Measurements from ENCODE around the gene RAMP3.
"Not testable (repeated sequence)": the region's sequence is repeated elsewhere in the genome, so short reads cannot be mapped to it uniquely, and the experiment has no call there.

RAMP3 gene, protein sequence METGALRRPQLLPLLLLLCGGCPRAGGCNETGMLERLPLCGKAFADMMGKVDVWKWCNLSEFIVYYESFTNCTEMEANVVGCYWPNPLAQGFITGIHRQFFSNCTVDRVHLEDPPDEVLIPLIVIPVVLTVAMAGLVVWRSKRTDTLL

DNA sequence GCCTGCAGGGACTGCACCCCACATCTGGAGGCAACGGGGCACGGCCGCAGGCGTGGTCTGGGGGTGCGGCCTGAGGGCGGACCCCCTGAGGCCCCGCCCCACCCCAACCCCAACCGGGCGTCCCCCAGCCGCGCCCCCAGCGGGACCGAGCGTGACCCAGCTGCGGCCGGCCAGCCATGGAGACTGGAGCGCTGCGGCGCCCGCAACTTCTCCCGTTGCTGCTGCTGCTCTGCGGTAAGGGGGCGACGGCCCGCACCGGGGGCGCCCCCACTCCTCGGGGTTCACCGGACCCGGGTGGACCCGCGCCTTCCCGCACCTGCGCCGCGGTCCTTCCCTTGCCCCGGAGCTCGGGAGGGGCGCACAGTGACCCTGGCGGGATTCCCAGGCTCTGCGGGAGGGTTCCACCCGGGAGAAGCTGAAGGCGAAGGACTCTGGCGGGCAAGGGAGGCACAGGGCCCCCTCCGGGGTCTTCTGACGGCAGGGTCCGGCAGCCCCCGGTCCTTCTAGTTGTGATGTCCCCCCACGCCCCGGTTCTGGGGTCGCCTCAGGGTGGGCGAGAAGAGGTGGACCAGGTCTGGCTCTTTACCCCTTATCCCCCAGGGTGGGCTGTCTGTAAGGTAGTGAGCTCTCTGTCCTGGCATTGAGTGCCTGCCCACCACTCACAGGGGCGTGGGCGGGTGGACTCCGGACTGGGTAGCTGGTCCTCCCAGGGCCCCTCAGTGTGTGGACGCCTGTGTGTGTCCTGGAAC, at the start of gene RAMP3:
TSS of gene RAMP3 (plus strand) at position 139 of the 749 bp plus-strand sequence. CDS start at position 177, 38 bp downstream.
- Mint-ChIP-seq H3K27ac (peak within 1 kb of the TSS; percentile 23), H3K4me1 (ENCODE audit: low read depth) (peaks cover 4% of the 10 kb centered on the region), H3K27me3 (peaks cover 27% of the 10 kb centered on the region), H3K4me3 (no peak within 1 kb of the TSS), H3K36me3 (ENCODE audit: low read depth) (no peaks in the 10 kb centered on the region), H3K9me3 (no peaks in the 10 kb centered on the region)

- H3K36me3 Mint-ChIP-seq (ENCODE audit: low read depth), result peaks cover 63% of the 10 kb centered on the region
- peaks cover 56% of the 10 kb centered on the region for H3K4me1 Mint-ChIP-seq (ENCODE audit: low read depth)
- H3K9me3 Mint-ChIP-seq, result no peaks in the 10 kb centered on the region
- no peaks in the 10 kb centered on the region for H3K27me3 Mint-ChIP-seq
- H3K27ac Mint-ChIP-seq, result peak overlapping the region; percentile 84
- H3K4me3 Mint-ChIP-seq, result peak overlapping the region; percentile 81
These were observed 48.7 kb upstream of the RAMP3 start for GRCh38 chr7:45108863-45109262.

DNA sequence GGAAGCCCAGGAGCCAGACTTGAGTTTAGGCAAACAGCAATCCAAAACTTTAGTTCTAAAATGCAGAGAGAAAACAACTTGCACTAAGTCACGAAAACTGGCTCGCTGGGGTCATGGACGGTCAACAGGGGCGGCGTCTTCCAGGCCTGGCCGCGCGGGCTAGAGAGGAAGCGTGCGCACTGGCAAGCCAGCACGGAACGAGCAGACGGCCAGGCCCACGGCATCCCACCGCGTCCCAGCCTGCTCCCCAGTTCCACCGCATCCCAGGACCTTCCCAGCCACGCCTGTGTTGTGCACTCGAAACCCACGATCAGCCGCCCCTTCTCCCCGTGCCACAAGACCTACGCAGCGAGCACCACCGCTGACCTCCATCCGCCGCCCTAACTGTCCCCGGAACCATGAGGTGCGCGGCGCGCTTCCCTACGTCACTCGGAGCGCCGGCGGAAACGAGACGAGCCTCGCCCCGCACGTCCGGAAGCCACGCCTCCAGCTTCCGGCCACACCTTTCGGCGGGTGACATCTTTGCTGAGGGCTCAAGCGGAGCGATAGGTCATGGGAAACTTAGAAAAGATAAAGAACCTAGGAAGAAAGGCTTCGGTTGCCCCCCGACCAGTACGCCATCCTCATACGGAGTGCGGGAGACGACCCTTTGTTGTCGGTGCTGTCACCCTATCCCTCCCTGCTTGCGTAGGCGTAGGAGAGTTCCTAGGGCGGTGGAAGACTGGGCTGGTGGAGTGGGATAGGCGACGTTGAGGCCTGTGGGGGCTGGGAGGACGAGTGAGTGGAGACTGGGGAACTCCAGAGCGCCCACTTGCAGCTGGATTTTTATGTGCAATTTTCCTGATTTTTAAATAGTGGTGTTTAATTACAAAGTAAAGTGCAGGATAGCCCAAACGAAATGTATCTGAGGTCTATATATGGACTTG, 46.0 kb upstream of the RAMP3 start, which contains the start of gene TBRG4:
TSS of gene TBRG4 (minus strand) at position 400 of the 926 bp plus-strand sequence. CDS start 2,460 bp downstream, outside the sequence.
- Mint-ChIP-seq H3K4me3 (peak within 1 kb of the TSS; percentile 96), H3K4me1 (ENCODE audit: low read depth) (peaks cover 46% of the 10 kb centered on the region), H3K36me3 (ENCODE audit: low read depth) (peaks cover 43% of the 10 kb centered on the region), H3K27me3 (no peaks in the 10 kb centered on the region), H3K27ac (peak within 1 kb of the TSS; percentile 98), H3K9me3 (no peaks in the 10 kb centered on the region)

DNA sequence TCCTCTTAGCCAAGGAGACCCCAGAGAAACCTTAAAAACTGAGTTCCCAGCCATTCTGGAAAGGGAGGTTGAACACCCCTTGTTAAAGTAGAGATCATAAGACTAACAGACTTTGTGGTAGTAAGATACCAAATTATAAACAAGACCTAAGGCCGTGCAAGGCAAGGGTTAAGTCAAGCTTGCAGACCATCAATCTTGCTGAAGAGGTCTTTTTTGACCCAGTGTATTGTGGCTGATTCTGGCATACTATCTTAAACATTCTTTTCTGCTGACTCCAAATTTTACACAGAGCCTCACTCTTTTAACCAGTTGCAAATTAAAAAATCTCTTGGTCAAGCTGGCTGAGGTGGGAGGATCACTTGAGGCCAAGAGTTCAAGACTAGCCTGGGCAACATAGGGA, 44.9 kb upstream of the RAMP3 start:
- Mint-ChIP-seq H3K4me3 (peak overlapping the region; percentile 96), H3K27me3 (no peaks in the 10 kb centered on the region), H3K36me3 (ENCODE audit: low read depth) (peaks cover 35% of the 10 kb centered on the region), H3K27ac (peak overlapping the region; percentile 98), H3K4me1 (ENCODE audit: low read depth) (peaks cover 38% of the 10 kb centered on the region), H3K9me3 (no peaks in the 10 kb centered on the region)

- Mint-ChIP-seq H3K4me1 (ENCODE audit: low read depth) (peaks cover 23% of the 10 kb centered on the region), H3K36me3 (ENCODE audit: low read depth) (peaks cover 20% of the 10 kb centered on the region)
- not testable (repeated sequence) for H3K9me3 Mint-ChIP-seq, H3K27me3 Mint-ChIP-seq, H3K27ac Mint-ChIP-seq, H3K4me3 Mint-ChIP-seq
These were observed 43.3 kb upstream of the RAMP3 start for GRCh38 chr7:45114257-45114656.

- H3K9me3 Mint-ChIP-seq, result no peaks in the 10 kb centered on the region
- peaks cover 16% of the 10 kb centered on the region for H3K36me3 Mint-ChIP-seq (ENCODE audit: low read depth)
- H3K27ac Mint-ChIP-seq, result no peak overlapping the region
- peaks cover 18% of the 10 kb centered on the region for H3K4me1 Mint-ChIP-seq (ENCODE audit: low read depth)
- H3K27me3 Mint-ChIP-seq, result no peaks in the 10 kb centered on the region
- H3K4me3 Mint-ChIP-seq, result no peak overlapping the region
These were observed 42.7 kb upstream of the RAMP3 start for GRCh38 chr7:45114926-45115325.

DNA sequence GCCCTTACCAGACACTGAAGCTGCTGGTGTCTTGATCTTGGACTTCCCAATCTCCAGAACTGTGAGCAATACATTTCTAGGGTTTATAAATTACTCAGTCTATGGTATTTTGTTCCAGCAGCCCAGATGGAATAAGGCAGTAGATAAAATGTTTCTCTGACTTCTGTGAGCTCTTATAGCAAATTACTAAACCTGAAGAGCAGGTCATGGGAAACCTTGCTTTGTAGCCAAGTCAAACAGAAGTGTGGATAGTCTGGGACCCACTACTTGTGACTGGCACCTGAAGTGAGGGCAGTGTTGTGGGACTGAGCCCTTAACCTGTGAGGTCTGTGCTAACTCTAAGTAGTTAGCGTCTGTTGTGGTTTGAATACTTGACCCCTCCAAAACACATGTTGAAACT, 41.5 kb upstream of the RAMP3 start:
- H3K4me1 Mint-ChIP-seq (ENCODE audit: low read depth), result peaks cover 14% of the 10 kb centered on the region
- H3K27me3 Mint-ChIP-seq, result no peaks in the 10 kb centered on the region
- no peaks in the 10 kb centered on the region for H3K9me3 Mint-ChIP-seq
- no peak overlapping the region for H3K4me3 Mint-ChIP-seq
- H3K27ac Mint-ChIP-seq, result no peak overlapping the region
- H3K36me3 Mint-ChIP-seq (ENCODE audit: low read depth), result peaks cover 6% of the 10 kb centered on the region

- Mint-ChIP-seq H3K4me3 (no peak overlapping the region), H3K27ac (no peak overlapping the region), H3K36me3 (ENCODE audit: low read depth) (no peaks in the 10 kb centered on the region), H3K9me3 (no peaks in the 10 kb centered on the region), H3K27me3 (no peaks in the 10 kb centered on the region), H3K4me1 (ENCODE audit: low read depth) (peaks cover 4% of the 10 kb centered on the region)
These were observed 40.0 kb upstream of the RAMP3 start for GRCh38 chr7:45117582-45117981.

- H3K4me1 Mint-ChIP-seq (ENCODE audit: low read depth), result peaks cover 8% of the 10 kb centered on the region
- H3K9me3 Mint-ChIP-seq, result no peaks in the 10 kb centered on the region
These were observed 39.3 kb upstream of the RAMP3 start for GRCh38 chr7:45118292-45118691.

GRCh38 chr7:45118889-45119331, 38.7 kb upstream of the RAMP3 start:
- no peaks in the 10 kb centered on the region for H3K36me3 Mint-ChIP-seq (ENCODE audit: low read depth)
- peaks cover 12% of the 10 kb centered on the region for H3K4me1 Mint-ChIP-seq (ENCODE audit: low read depth)
- no peak overlapping the region for H3K4me3 Mint-ChIP-seq
- H3K27me3 Mint-ChIP-seq, result no peaks in the 10 kb centered on the region
- no peaks in the 10 kb centered on the region for H3K9me3 Mint-ChIP-seq
- H3K27ac Mint-ChIP-seq, result no peak overlapping the region

More at GRCh38 chr7:45118292-45118691, 39.3 kb upstream of the RAMP3 start:
- Mint-ChIP-seq H3K27ac (no peak overlapping the region), H3K36me3 (ENCODE audit: low read depth) (no peaks in the 10 kb centered on the region), H3K4me3 (no peak overlapping the region), H3K27me3 (no peaks in the 10 kb centered on the region)

GRCh38 chr7:45119550-45119949, 38.0 kb upstream of the RAMP3 start:
- H3K27ac Mint-ChIP-seq, result no peak overlapping the region
- peaks cover 12% of the 10 kb centered on the region for H3K4me1 Mint-ChIP-seq (ENCODE audit: low read depth)
- H3K4me3 Mint-ChIP-seq, result no peak overlapping the region
- H3K9me3 Mint-ChIP-seq, result no peaks in the 10 kb centered on the region
- H3K36me3 Mint-ChIP-seq (ENCODE audit: low read depth), result no peaks in the 10 kb centered on the region
- no peaks in the 10 kb centered on the region for H3K27me3 Mint-ChIP-seq

- Mint-ChIP-seq H3K27ac (peak overlapping the region; percentile 11), H3K9me3 (no peaks in the 10 kb centered on the region), H3K4me3 (no peak overlapping the region), H3K27me3 (no peaks in the 10 kb centered on the region), H3K36me3 (ENCODE audit: low read depth) (no peaks in the 10 kb centered on the region), H3K4me1 (ENCODE audit: low read depth) (peaks cover 12% of the 10 kb centered on the region)
These were observed 34.4 kb upstream of the RAMP3 start for GRCh38 chr7:45122975-45123860.

DNA sequence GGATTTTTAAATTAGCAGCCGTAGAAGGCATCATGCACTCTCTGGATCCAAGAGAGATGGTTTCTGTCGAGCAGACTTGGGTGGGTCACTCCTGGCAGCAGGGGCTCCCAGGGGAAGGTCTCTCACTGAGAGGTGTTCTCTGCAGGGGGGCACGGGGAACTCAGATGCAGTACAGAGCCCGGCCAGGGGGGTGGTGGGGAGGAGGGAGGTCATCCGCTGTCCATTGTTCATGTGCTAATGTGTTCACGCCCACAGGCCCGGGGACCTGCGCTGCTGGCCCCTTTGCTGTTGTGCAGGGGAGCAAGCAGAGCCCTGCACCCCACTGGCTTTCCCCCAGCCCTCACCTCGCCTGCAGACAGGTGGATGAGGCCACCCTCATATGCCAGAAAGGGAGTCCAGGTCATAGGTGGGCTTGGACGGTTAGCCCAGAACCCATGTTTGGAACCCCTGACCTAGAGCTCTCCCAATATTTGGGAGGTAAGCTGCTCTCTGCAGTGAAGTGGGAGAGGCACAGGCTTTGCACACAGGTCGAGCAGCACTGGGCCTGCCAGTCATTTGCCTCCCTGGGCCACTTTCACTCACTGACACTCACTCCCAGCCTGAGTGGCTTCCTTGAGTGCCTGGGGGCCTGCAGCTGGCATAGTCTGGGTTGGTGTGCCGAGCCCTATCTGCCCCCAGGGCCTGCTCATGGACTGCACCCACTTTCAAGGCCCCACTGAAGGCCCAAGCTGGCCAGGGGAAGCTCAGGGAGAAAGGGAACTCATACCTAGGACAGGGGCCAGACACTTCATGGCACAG, 33.5 kb upstream of the RAMP3 start:
- Mint-ChIP-seq H3K4me1 (ENCODE audit: low read depth) (peaks cover 12% of the 10 kb centered on the region), H3K27ac (no peak overlapping the region), H3K36me3 (ENCODE audit: low read depth) (no peaks in the 10 kb centered on the region), H3K27me3 (no peaks in the 10 kb centered on the region), H3K4me3 (no peak overlapping the region), H3K9me3 (no peaks in the 10 kb centered on the region)
